KMS-11 (cell line): ENCODE data around the gene FMNL3.

Experiments
- H2AFZ ChIP-seq: fragments of 200-600 bp; sonication (generic); 2 replicates; pipeline ENCODE4 v1.6.1; 2016; ENCODE audit warnings: antibody characterized with exemption, mixed run types, low read depth
- H3K27ac ChIP-seq: fragments of 200-600 bp; sonication (generic); 2 replicates; pipeline ENCODE4 v1.6.1; 2016; ENCODE audit warnings: mild to moderate bottlenecking, mixed run types
- H3K27me3 ChIP-seq: fragments of 200-600 bp; sonication (generic); 2 replicates; pipeline ENCODE4 v1.6.1; 2017; ENCODE audit warnings: mild to moderate bottlenecking, low read depth, mixed run types, moderate library complexity; ENCODE audit not compliant: insufficient read depth
- H3K36me3 ChIP-seq: fragments of 200-600 bp; sonication (generic); 2 replicates; pipeline ENCODE4 v1.6.1; 2017; ENCODE audit warnings: mild to moderate bottlenecking, mixed run types; ENCODE audit not compliant: insufficient read depth
- H3K4me1 ChIP-seq: fragments of 200-600 bp; sonication (generic); 2 replicates; pipeline ENCODE4 v1.6.1; 2016; ENCODE audit warnings: mild to moderate bottlenecking, low read depth, mixed run types; ENCODE audit not compliant: poor library complexity, severe bottlenecking
- H3K4me2 ChIP-seq: fragments of 200-600 bp; sonication (generic); 2 replicates; pipeline ENCODE4 v1.7.0; 2016; ENCODE audit warnings: mild to moderate bottlenecking, mixed run types
- H3K4me3 ChIP-seq: fragments of 200-600 bp; sonication (generic); IDR thresholded peaks from 2 replicates; pipeline ENCODE4 v1.6.1; 2017; ENCODE audit warnings: low read depth, low read length, mixed read lengths; ENCODE audit not compliant: insufficient read depth
- H3K79me2 ChIP-seq: fragments of 200-600 bp; sonication (generic); 2 replicates; pipeline ENCODE4 v1.6.1; 2016; ENCODE audit warnings: low read depth, mixed run types; ENCODE audit not compliant: insufficient read depth
- H3K9ac ChIP-seq: fragments of 200-600 bp; sonication (generic); 2 replicates; pipeline ENCODE4 v1.6.1; 2016; ENCODE audit warnings: mild to moderate bottlenecking, mixed run types
- H4K20me1 ChIP-seq: fragments of 200-600 bp; sonication (generic); 2 replicates; pipeline ENCODE4 v1.6.1; 2016; ENCODE audit warnings: mild to moderate bottlenecking, mixed run types; ENCODE audit not compliant: insufficient read depth
- CTCF ChIP-seq: fragments of 200-600 bp; sonication (generic); conservative IDR thresholded peaks from 2 replicates; pipeline ENCODE4 v1.6.1; 2017; ENCODE audit warnings: low read depth, mild to moderate bottlenecking, antibody characterized with exemption, low read length, moderate library complexity, mixed read lengths

The FMNL3 gene

GRCh38 chr12:49599961-49600360, 107.2 kb downstream of the FMNL3 start:
- Histone ChIP-seq H3K79me2 (no peaks in the 10 kb centered on the region), H3K4me1 (no peaks in the 10 kb centered on the region), H3K4me3 (no peak overlapping the region), H3K36me3 (no peaks in the 10 kb centered on the region), H2AFZ (no peak overlapping the region), H3K4me2 (no peak overlapping the region), H3K9ac (no peak overlapping the region), H4K20me1 (no peaks in the 10 kb centered on the region), H3K27me3 (no peaks in the 10 kb centered on the region), H3K27ac (no peak overlapping the region)
- no peak for TF ChIP-seq CTCF

GRCh38 chr12:49598527-49598926, 108.7 kb downstream of the FMNL3 start:
- Histone ChIP-seq H4K20me1 (no peaks in the 10 kb centered on the region), H3K4me1 (no peaks in the 10 kb centered on the region), H3K4me3 (no peak overlapping the region), H2AFZ (no peak overlapping the region), H3K27me3 (no peaks in the 10 kb centered on the region), H3K4me2 (no peak overlapping the region), H3K9ac (no peak overlapping the region), H3K79me2 (no peaks in the 10 kb centered on the region), H3K27ac (no peak overlapping the region), H3K36me3 (no peaks in the 10 kb centered on the region)
- no peak for TF ChIP-seq CTCF

DNA sequence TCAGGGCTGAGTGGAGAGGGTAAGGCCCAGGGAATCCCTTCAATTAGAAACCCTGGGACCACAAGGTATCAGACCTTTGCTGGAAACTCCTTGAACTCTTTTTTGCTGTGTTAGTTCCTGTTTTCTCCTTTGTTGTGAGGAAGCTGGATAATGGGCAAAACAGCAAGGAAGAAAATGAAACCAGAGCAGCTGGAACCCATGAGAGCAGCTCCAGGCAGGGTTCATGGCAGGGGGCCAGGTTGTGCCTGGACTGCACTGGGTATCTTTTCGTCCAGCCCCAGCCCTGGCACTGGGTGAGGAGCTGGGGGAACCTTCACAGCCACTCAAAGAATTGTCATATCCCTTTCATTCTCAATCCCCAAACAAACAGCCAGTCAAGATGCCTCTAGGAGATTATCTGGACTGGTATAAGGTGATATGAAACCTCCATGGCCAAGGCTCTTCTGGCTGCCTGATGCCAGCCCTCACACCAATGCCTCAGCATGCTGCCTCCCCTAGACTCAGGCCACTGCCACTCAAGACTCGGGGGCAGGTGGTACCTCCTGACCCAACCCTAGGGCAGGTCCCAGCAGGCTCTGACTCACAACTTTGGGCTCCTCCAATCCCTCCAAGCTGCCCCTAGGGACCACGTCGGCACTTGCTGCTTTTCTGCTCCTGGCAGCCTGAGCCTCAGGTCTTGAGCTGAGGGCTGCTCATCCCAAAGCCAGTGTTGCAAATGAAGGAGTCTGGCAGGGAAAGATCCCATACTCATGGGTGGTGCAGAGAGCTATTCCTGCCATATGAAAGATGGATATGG, 118.3 kb downstream of the FMNL3 start:
- H3K4me2 ChIP-seq = no peak overlapping the region
- H3K27me3 ChIP-seq = no peaks in the 10 kb centered on the region
- no peak overlapping the region for H3K4me3 ChIP-seq
- no peak overlapping the region for H2AFZ ChIP-seq
- no peaks in the 10 kb centered on the region for H3K4me1 ChIP-seq
- no peak overlapping the region for H3K27ac ChIP-seq
- no peaks in the 10 kb centered on the region for H3K36me3 ChIP-seq
- no peaks in the 10 kb centered on the region for H4K20me1 ChIP-seq
- H3K79me2 ChIP-seq = no peaks in the 10 kb centered on the region
- H3K9ac ChIP-seq = no peak overlapping the region
- no peak for TF ChIP-seq CTCF

DNA sequence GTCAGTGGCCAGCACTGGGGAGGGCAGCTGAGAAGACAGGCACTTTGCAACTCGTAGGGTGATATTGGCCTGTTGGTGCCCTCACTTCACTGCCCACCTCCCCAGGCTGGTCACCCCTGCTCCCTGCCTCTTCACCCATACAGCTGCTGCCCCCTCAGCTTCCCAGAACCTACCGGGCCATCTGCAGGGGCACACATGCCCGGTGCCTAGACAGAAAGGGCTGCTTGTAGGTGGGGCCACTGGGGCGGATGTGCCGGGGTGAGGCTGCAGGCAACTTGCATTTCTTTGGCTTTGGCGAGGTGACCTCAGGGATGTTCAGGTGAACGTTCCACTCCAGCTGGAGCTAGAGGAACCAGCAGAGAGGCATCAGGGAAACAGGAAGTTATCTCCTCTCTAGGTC, 118.9 kb downstream of the FMNL3 start:
- no peak overlapping the region for H2AFZ ChIP-seq
- H3K4me2 ChIP-seq = no peak overlapping the region
- H3K27ac ChIP-seq = no peak overlapping the region
- no peaks in the 10 kb centered on the region for H3K36me3 ChIP-seq
- H3K4me3 ChIP-seq = no peak overlapping the region
- H4K20me1 ChIP-seq = no peaks in the 10 kb centered on the region
- no peaks in the 10 kb centered on the region for H3K79me2 ChIP-seq
- TF ChIP-seq CTCF = no peak
- H3K4me1 ChIP-seq = no peaks in the 10 kb centered on the region
- no peak overlapping the region for H3K9ac ChIP-seq
- no peaks in the 10 kb centered on the region for H3K27me3 ChIP-seq
